ENCODE measurements around the gene RET. TPM values are rescaled to one million over a fixed set of nuclear protein-coding genes. Genes with fewer than 3 reads are reported as not detected.
A peak's percentile ranks its signal among the peaks of the same experiment; 100 is the strongest.

Gene RET
- total RNA-seq, 1 experiment from 2014 or later, result 21.4 TPM

- no peaks in the 10 kb centered on the region for H3K27me3 Mint-ChIP-seq (ENCODE audit: low read depth)
- H3K4me1 Mint-ChIP-seq, result peaks cover 14% of the 10 kb centered on the region
- no peaks in the 10 kb centered on the region for H3K36me3 Mint-ChIP-seq
- peak; percentile 60 for ATAC-seq
- H3K9me3 Mint-ChIP-seq, result no peaks in the 10 kb centered on the region
- POLR2A ChIA-PET, result interaction anchor here (0.7 kb wide), 1 partner anchor 94 kb away, joined by 3 read pairs; no protein-coding TSS in a partner anchor
- no peak for DNase-seq (ENCODE audit: low spot score)
- CTCF ChIA-PET, result interaction anchor here (0.8 to 4.7 kb wide), 3 partner anchors 11 to 194 kb away, joined by 3 to 29 read pairs (median 24); partner anchors contain the start of gene RET
- TF ChIP-seq ZNF232 (CRISPR knock-in tag; IDR thresholded peaks at IDR 0.05), result no peak
- TF ChIP-seq NR1H2 (CRISPR knock-in tag; IDR thresholded peaks at IDR 0.05), result no peak
- peak; percentile 83 for TF ChIP-seq ZNF423 (CRISPR knock-in tag; IDR thresholded peaks at IDR 0.05)
- no peak for TF ChIP-seq NFE2L1 (CRISPR knock-in tag; IDR thresholded peaks at IDR 0.05)
- H3K4me3 Mint-ChIP-seq, result no peak overlapping the region
- H3K27ac Mint-ChIP-seq, result no peak overlapping the region
Measured at GRCh38 chr10:43064331-43065075, 12.4 kb upstream of the RET start.

GRCh38 chr10:43065234-43065633, 11.6 kb upstream of the RET start:
- Mint-ChIP-seq H3K4me1 (peaks cover 14% of the 10 kb centered on the region), H3K36me3 (no peaks in the 10 kb centered on the region), H3K27ac (no peak overlapping the region), H3K4me3 (no peak overlapping the region), H3K27me3 (ENCODE audit: low read depth) (no peaks in the 10 kb centered on the region), H3K9me3 (no peaks in the 10 kb centered on the region)
- DNase-seq (ENCODE audit: low spot score), result no peak
- ChIA-PET POLR2A (interaction anchor here (0.7 kb wide), 1 partner anchor 95 kb away, joined by 3 read pairs; no protein-coding TSS in a partner anchor), CTCF (interaction anchor here (0.8 to 4.7 kb wide), 3 partner anchors 10 to 195 kb away, joined by 3 to 29 read pairs (median 24); partner anchors contain the start of gene RET)
- ATAC-seq, result no peak
- TF ChIP-seq HMGXB4 (CRISPR knock-in tag; IDR thresholded peaks at IDR 0.05) (no peak), SP1 (CRISPR knock-in tag; conservative IDR thresholded peaks at IDR 0.05) (no peak), NR3C1 (CRISPR knock-in tag; conservative IDR thresholded peaks at IDR 0.05; ENCODE audit: low read depth) (no peak), FOXP1 (CRISPR knock-in tag; IDR thresholded peaks at IDR 0.05; ENCODE audit: borderline replicate concordance) (no peak), E2F5 (CRISPR knock-in tag; IDR thresholded peaks at IDR 0.05) (no peak), MLX (CRISPR knock-in tag; IDR thresholded peaks at IDR 0.05) (no peak), EMX1 (CRISPR knock-in tag; IDR thresholded peaks at IDR 0.05) (no peak), ZBTB43 (CRISPR knock-in tag; IDR thresholded peaks at IDR 0.05) (no peak)

- Mint-ChIP-seq H3K4me3 (no peak overlapping the region), H3K27ac (no peak overlapping the region), H3K4me1 (peaks cover 14% of the 10 kb centered on the region), H3K9me3 (no peaks in the 10 kb centered on the region), H3K27me3 (ENCODE audit: low read depth) (no peaks in the 10 kb centered on the region), H3K36me3 (no peaks in the 10 kb centered on the region)
- ATAC-seq (no peak), DNase-seq (ENCODE audit: low spot score) (no peak)
- TF ChIP-seq ZMAT4 (CRISPR knock-in tag; IDR thresholded peaks at IDR 0.05) (no peak), JUN (CRISPR knock-in tag; IDR thresholded peaks at IDR 0.05) (no peak), ATF3 (CRISPR knock-in tag; conservative IDR thresholded peaks at IDR 0.05) (no peak), FOXK1 (CRISPR knock-in tag; IDR thresholded peaks at IDR 0.05) (no peak), CTCF (IDR thresholded peaks at IDR 0.05) (no peak), ESRRA (CRISPR knock-in tag; IDR thresholded peaks at IDR 0.05; ENCODE audit: borderline replicate concordance) (no peak), ZNF317 (CRISPR knock-in tag; IDR thresholded peaks at IDR 0.05; ENCODE audit: borderline replicate concordance, low read depth) (no peak), ZNF138 (CRISPR knock-in tag; conservative IDR thresholded peaks at IDR 0.05) (no peak)
- ChIA-PET POLR2A (no interaction called here), CTCF (interaction anchor here (2.9 to 4.7 kb wide), 2 partner anchors 10 to 13 kb away, joined by 24 to 29 read pairs; partner anchors contain the start of gene RET)
Measured at GRCh38 chr10:43065761-43066160, 11.1 kb upstream of the RET start.
